HCT116 (cell line): ENCODE measurements around the gene AP3D1. TPM values are rescaled to one million over a fixed set of nuclear protein-coding genes. Genes with fewer than 3 reads are reported as not detected.

Experiments used
- ATAC-seq: fragments of 200-7000 bp; cut with Tn5 transposase; 2 replicates; pipeline ENCODE4 v1.9.1; 2020; ENCODE audit warnings: mild to moderate bottlenecking, moderate library complexity
- BruUV-seq: library from RNA; stranded (reverse); fragments of 400-500 nt; replicated peaks from 2 replicates; lab custom pipeline; 2021; lab: Mats Ljungman, UMichigan
- CTCF ChIA-PET: fragments of 300-600 bp; sonication (Branson Sonifier 250); formaldehyde crosslinking; loops from one replicate; lab custom pipeline; 2021; ENCODE audit warnings: antibody characterized with exemption; lab: Charles Lee
- POLR2A ChIA-PET: fragments of 300-600, 350-600 bp; sonication (Branson Sonifier 250); formaldehyde crosslinking; loops from one replicate; lab custom pipeline; 2021; ENCODE audit warnings: antibody characterized with exemption; lab: Charles Lee
- RAD21 ChIA-PET, 2 experiments: fragments of 300-600 bp; sonication (Branson Sonifier 250); formaldehyde crosslinking; loops; one replicate each; lab custom pipeline; 2023; ENCODE audit warnings: low total read pairs in 2 of 2; ENCODE audit not compliant: uncharacterized antibody in 2 of 2, unreplicated experiment in 2 of 2, low non-redundant PET in 1 of 2; lab: Charles Lee
- DNase-seq: peaks from one replicate; pipeline ENCODE4 v3.0.0-alpha.2; 2010; ENCODE audit warnings: low read depth, low spot score
- H2AFZ ChIP-seq: fragments of 200-600 bp; shearing (Covaris generic), sonication (generic); 2 replicates; pipeline ENCODE4 v1.6.1; 2017; ENCODE audit warnings: low read depth, mixed run types, mixed read lengths, antibody characterized with exemption, low read length; ENCODE audit not compliant: poor library complexity, severe bottlenecking
- H3K27ac ChIP-seq: 2 replicates; pipeline ENCODE4 v1.5.1; 2012; ENCODE audit warnings: low read depth, low read length
- H3K27me3 ChIP-seq: fragments of 200-600 bp; sonication (generic); 2 replicates; pipeline ENCODE4 v1.6.1; 2016; ENCODE audit warnings: mixed run types, low read length, mixed read lengths; ENCODE audit not compliant: insufficient read depth
- H3K36me3 ChIP-seq, 2 experiments: fragments of 200-500 bp in 1 of 2; fragments of 200-600 bp in 1 of 2; sonication (Bioruptor generic) in 1 of 2; sonication (generic) in 1 of 2; 2 replicates each; pipeline versions ENCODE4 v1.5.1 to v1.6.1; 2014 to 2016; ENCODE audit warnings: low read length in 2 of 2, inconsistent platforms in 1 of 2, mixed read lengths in 1 of 2, mixed run types in 1 of 2; ENCODE audit not compliant: insufficient read depth in 2 of 2, control insufficient read depth in 1 of 2
- H3K4me1 ChIP-seq, 2 experiments: fragments of 200-600 bp in 1 of 2; sonication (generic) in 1 of 2; 2 replicates each; pipeline versions ENCODE4 v1.5.1 to v1.6.1; 2012 to 2017; ENCODE audit warnings: low read length in 2 of 2, inconsistent platforms in 1 of 2, mild to moderate bottlenecking in 1 of 2, mixed read lengths in 1 of 2, mixed run types in 1 of 2, moderate library complexity in 1 of 2; ENCODE audit not compliant: insufficient read depth in 2 of 2, control insufficient read depth in 1 of 2
- H3K4me2 ChIP-seq: fragments of 200-600 bp; sonication (generic); 2 replicates; pipeline ENCODE4 v1.6.1; 2017; ENCODE audit warnings: mixed run types, low read length, mixed read lengths
- H3K4me3 ChIP-seq, 2 experiments: fragments of 200-600 bp in 1 of 2; sonication (generic) in 1 of 2; replicated peaks in 1 of 2; 2 replicates each; pipeline ENCODE4 v1.5.1; 2011 to 2016; ENCODE audit warnings: low read length in 2 of 2, control low read depth in 1 of 2, low read depth in 1 of 2, mild to moderate bottlenecking in 1 of 2, mixed read lengths in 1 of 2, mixed run types in 1 of 2
- H3K79me2 ChIP-seq: fragments of 200-600 bp; sonication (generic); 2 replicates; pipeline ENCODE4 v1.6.1; 2017; ENCODE audit warnings: mild to moderate bottlenecking, mixed run types, low read length, moderate library complexity, mixed read lengths; ENCODE audit not compliant: insufficient read depth
- H3K9ac ChIP-seq: fragments of 200-600 bp; sonication (generic); 2 replicates; pipeline ENCODE4 v1.6.1; 2016; ENCODE audit warnings: low read length, mixed read lengths
- H3K9me2 ChIP-seq: fragments of 200-600 bp; sonication (generic), shearing (Covaris generic); 2 replicates; pipeline ENCODE4 v1.6.1; 2017; ENCODE audit warnings: mixed run types, mild to moderate bottlenecking, moderate library complexity; ENCODE audit not compliant: insufficient read depth
- H3K9me3 ChIP-seq, 2 experiments: fragments of 200-500 bp in 1 of 2; fragments of 200-600 bp in 1 of 2; sonication (Bioruptor generic) in 1 of 2; sonication (generic) in 1 of 2; 2 replicates each; pipeline ENCODE4 v1.6.1; 2014 to 2017; ENCODE audit warnings: low read length in 2 of 2, mixed read lengths in 2 of 2, inconsistent platforms in 1 of 2, low read depth in 1 of 2, mild to moderate bottlenecking in 1 of 2, mixed run types in 1 of 2, moderate library complexity in 1 of 2; ENCODE audit not compliant: control insufficient read depth in 1 of 2, insufficient read depth in 1 of 2
- H4K20me1 ChIP-seq: fragments of 200-600 bp; sonication (generic), shearing (Covaris generic); 2 replicates; pipeline ENCODE4 v1.6.1; 2017; ENCODE audit warnings: mixed run types, mild to moderate bottlenecking, moderate library complexity; ENCODE audit not compliant: insufficient read depth
- CBX3 ChIP-seq: IDR thresholded peaks from 2 replicates; pipeline ENCODE4 v1.6.1; 2012; ENCODE audit warnings: low read depth
- CEBPB ChIP-seq: IDR thresholded peaks from 2 replicates; pipeline ENCODE4 v1.6.1; 2012; ENCODE audit warnings: low read depth
- ELF1 ChIP-seq: IDR thresholded peaks from 2 replicates; pipeline ENCODE4 v1.6.1; 2012; ENCODE audit warnings: low read depth, borderline replicate concordance
- EZH2phosphoT487 ChIP-seq: fragments of 200-600 bp; IDR thresholded peaks from 2 replicates; pipeline ENCODE4 v1.6.1; 2018; ENCODE audit warnings: antibody characterized with exemption, borderline replicate concordance
- MAX ChIP-seq: IDR thresholded peaks from 2 replicates; pipeline ENCODE4 v1.6.1; 2012
- POLR2A ChIP-seq: IDR thresholded peaks from 2 replicates; pipeline ENCODE4 v1.7.0; 2011; ENCODE audit warnings: borderline replicate concordance; ENCODE audit not compliant: insufficient read depth, insufficient read length; ENCODE audit errors: extremely low read depth
- YY1 ChIP-seq: IDR thresholded peaks from 2 replicates; pipeline ENCODE4 v1.6.1; 2011; ENCODE audit warnings: low read length, low read depth, moderate library complexity, mild to moderate bottlenecking; ENCODE audit not compliant: insufficient replicate concordance; ENCODE audit errors: extremely low read depth
- ZNF274 ChIP-seq: fragments of 200-500 bp; sonication (Bioruptor generic); IDR thresholded peaks from 2 replicates; pipeline ENCODE4 v1.6.1; 2014; ENCODE audit warnings: mild to moderate bottlenecking, low read depth, low read length, inconsistent platforms
- intact Hi-C: fragments of 100-400 bp; cut with micrococcal nuclease; formaldehyde crosslinking; loops from 2 replicates; pipeline ENCODE4 v1.10.0; 2022
- total RNA-seq: library from RNA; stranded (reverse); gene quantifications from one replicate; pipeline ENCODE4 v1.2.1, GENCODE V29; 2021; ENCODE audit not compliant: unreplicated experiment
- TF ChIP-seq, protein P1 (sequence below): IDR thresholded peaks from 2 replicates; pipeline ENCODE4 v1.6.1; 2012
- TF ChIP-seq, protein P2 (sequence below): IDR thresholded peaks from 2 replicates; pipeline ENCODE4 v1.6.1; 2011; ENCODE audit warnings: mild to moderate bottlenecking, low read length, moderate library complexity; ENCODE audit not compliant: insufficient replicate concordance; ENCODE audit errors: extremely low read depth

Gene AP3D1
- total RNA-seq, 1 experiment from 2014 or later = 137 TPM

DNA sequence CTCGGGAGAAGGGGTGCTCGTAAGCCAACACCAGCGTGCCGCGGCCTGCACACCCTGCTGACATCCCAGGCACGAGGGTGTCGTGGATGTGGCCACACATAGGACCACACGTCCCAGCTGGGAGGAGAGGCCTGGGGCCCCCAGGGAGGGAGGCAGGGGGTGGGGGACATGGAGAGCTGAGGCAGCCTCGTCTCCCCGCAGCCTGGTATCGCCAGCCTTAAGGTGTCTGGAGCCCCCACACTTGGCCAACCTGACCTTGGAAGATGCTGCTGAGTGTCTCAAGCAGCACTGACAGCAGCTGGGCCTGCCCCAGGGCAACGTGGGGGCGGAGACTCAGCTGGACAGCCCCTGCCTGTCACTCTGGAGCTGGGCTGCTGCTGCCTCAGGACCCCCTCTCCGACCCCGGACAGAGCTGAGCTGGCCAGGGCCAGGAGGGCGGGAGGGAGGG lies 52.3 kb downstream of the AP3D1 start:
- DNase-seq (no peak), ATAC-seq (no peak)
- intact Hi-C loops = no loop called here
- CTCF ChIA-PET = no interaction called here
- Histone ChIP-seq H4K20me1 (no peaks in the 10 kb centered on the region), H3K27me3 (no peaks in the 10 kb centered on the region), H3K4me1 (peaks cover 11 to 24% of the 10 kb centered on the region in 2 experiments), H3K9me2 (no peaks in the 10 kb centered on the region), H3K27ac (no peak overlapping the region), H3K4me2 (no peak overlapping the region), H3K4me3 (no peak overlapping the region), H3K36me3 (peaks cover 12 to 18% of the 10 kb centered on the region in 2 experiments; a peak in 3 of 4 replicates), H3K9ac (no peak overlapping the region), H3K9me3 (no peaks in the 10 kb centered on the region), H3K79me2 (peaks cover 24% of the 10 kb centered on the region), H2AFZ (no peak overlapping the region)
- TF ChIP-seq MAX = no peak
- TF ChIP-seq, protein P1, sequence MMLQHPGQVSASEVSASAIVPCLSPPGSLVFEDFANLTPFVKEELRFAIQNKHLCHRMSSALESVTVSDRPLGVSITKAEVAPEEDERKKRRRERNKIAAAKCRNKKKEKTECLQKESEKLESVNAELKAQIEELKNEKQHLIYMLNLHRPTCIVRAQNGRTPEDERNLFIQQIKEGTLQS = no peak
- TF ChIP-seq, protein P2, sequence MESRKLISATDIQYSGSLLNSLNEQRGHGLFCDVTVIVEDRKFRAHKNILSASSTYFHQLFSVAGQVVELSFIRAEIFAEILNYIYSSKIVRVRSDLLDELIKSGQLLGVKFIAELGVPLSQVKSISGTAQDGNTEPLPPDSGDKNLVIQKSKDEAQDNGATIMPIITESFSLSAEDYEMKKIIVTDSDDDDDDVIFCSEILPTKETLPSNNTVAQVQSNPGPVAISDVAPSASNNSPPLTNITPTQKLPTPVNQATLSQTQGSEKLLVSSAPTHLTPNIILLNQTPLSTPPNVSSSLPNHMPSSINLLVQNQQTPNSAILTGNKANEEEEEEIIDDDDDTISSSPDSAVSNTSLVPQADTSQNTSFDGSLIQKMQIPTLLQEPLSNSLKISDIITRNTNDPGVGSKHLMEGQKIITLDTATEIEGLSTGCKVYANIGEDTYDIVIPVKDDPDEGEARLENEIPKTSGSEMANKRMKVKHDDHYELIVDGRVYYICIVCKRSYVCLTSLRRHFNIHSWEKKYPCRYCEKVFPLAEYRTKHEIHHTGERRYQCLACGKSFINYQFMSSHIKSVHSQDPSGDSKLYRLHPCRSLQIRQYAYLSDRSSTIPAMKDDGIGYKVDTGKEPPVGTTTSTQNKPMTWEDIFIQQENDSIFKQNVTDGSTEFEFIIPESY = no peak
- TF ChIP-seq YY1 = no peak
- TF ChIP-seq CEBPB = no peak
- TF ChIP-seq EZH2phosphoT487 = no peak
- TF ChIP-seq ELF1 = no peak
- no peak for TF ChIP-seq CBX3
- TF ChIP-seq POLR2A = no peak
- no peak for TF ChIP-seq ZNF274
- POLR2A ChIA-PET = no interaction called here
- BruUV-seq = no TSS peak
- RAD21 ChIA-PET = no interaction called here
